GM21529 (cell line): ENCODE measurements around the gene BTBD6.
"Not testable (repeated sequence)": the region's sequence is repeated elsewhere in the genome, so short reads cannot be mapped to it uniquely, and the experiment has no call there.

ENCODE experiments used
- ATAC-seq: cut with Tn5 transposase; IDR thresholded peaks from one replicate; pipeline ENCODE4 v1.9.1; 2021; ENCODE audit not compliant: unreplicated experiment

The BTBD6 gene

DNA sequence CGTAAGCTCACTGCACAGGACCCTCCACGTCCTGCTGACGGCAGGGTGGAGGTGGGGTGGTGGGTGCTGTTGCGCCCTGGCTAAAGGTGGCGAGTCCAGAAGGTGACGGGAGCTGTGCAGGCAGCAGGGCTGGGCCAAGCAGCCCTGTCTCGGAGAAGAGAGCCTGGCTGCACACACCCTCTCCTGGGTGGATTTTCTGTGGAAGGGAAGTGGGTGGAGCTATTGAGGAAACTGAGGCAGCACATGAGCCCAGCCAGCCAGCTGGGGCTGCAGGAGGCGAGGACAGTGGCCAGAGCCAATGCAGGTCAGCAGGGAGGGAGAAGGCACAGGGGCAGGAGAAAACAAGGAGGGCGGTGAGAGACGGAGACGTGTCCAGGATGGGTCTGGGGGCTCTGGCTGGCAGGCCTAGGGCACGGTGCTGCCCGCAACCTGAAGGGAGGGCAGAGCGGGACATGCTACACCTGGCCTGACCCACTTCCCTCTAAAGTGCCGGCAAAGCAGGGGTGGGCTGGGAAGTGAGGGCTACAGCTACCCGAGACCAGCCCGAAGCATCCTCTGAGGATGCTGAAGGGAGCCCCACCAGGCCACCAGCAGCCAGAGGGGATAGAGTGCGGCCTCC is 20.5 kb downstream of the BTBD6 start:
- ATAC-seq: no peak

DNA sequence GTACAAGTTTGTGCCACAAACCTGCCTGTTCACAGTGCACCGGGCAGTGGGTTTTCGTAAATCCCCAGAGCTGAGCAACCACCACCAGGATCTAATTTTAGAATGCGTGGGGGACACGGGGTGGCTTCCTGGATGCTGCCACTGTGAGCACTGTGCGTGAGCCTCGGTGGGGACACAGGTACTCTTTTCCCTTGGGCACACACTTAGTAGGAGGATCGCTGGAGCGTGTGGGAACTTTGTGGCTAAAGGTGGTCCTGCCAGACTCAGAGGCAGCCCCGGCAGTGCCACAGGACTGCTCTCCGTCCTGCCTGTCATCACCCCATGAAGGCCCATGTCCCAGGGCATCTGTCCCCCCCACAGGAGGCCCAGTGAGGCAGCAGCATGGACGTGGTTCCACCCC is 21.1 kb downstream of the BTBD6 start:
- no peak for ATAC-seq

DNA sequence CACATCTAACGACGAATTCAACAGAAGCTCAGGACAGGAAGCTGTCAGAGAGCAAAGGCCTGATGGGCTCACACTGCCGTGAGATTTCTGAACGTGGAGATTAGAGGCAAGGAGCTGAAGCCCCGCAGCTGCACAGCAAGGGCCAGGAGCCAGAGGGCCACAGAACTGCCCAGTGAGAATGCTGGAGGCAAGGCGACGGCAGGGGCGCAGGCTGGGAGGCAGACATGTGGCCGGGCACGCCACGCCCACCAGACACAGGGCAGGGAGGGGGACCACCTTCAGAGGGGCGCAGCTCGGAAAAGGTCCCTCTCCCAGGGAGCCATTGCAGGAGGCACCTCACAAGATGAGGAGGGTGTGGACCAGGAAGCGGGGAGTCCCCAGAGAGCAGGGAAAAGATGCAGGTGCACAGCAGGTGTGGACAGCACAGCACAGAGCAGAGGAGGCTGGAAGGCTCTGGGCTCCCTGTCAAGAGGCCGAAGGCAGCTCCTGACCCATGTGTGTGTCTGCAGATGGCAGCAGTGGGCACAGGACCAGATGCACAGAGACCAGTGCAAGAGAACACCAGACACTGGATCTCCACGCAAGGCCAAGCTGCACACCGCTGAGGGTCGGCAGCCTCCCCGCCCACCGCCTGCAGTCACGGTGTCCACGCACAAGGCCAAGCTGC is 23.0 kb downstream of the BTBD6 start:
- ATAC-seq: no peak

DNA sequence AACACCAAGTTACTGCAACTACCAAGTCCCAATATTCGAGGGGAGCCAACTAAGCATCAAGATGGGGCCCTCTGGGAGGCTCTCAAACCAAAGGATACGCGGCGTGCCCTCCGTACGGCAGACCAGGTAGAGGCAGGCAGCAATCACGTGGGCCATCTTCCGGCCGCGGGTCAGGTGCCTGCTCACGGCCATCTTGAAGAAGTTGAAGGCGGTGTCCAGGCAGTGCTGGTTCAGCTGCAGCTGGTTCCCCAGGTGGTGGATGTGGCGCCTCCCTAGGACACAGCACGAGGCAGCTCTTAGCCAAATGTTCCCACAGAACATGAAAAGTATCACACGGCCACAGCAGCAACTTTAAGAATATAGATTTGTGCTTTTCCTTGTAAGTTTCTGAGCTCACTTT is 24.3 kb downstream of the BTBD6 start:
- ATAC-seq: no peak

DNA sequence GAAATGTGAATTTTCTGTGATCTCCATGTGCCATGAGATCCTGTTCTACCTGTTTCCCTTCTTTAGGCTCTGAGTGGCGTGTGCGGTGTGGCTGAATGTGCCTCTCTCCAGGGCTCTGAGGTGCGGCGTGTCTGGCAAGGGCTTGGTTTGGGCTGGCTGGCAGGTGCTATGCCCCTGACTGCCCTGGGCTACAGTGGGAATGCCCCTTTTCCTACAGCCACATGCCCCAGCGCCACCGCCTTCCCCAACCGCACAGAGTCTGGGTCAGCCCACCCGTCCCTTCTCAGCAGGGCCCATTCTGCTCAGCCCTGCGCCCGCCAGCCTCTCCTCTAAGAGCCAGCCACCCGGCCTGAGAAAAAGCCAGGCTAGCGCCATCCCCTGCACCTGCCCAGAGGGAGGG is 24.7 kb downstream of the BTBD6 start:
- no peak for ATAC-seq

DNA sequence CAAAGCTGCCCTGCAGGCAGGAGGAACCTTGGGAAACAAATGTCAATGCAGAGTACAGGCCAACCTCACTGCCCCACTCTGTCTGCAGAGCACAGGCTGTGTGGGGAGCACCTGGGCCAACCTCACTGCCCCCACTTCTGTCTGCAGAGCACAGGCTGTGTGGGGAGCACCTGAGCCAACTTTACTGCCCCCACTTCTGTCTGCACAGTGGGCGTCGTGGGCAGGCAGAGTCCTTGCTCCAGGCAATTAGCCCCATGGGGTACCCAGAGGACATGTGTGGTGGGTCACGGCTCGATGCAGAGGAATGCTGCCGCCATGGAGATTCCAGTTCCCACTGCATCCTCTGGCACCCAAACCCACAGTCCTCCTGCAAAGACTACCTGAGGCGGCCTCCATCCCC is 26.3 kb downstream of the BTBD6 start:
- ATAC-seq: no peak

DNA sequence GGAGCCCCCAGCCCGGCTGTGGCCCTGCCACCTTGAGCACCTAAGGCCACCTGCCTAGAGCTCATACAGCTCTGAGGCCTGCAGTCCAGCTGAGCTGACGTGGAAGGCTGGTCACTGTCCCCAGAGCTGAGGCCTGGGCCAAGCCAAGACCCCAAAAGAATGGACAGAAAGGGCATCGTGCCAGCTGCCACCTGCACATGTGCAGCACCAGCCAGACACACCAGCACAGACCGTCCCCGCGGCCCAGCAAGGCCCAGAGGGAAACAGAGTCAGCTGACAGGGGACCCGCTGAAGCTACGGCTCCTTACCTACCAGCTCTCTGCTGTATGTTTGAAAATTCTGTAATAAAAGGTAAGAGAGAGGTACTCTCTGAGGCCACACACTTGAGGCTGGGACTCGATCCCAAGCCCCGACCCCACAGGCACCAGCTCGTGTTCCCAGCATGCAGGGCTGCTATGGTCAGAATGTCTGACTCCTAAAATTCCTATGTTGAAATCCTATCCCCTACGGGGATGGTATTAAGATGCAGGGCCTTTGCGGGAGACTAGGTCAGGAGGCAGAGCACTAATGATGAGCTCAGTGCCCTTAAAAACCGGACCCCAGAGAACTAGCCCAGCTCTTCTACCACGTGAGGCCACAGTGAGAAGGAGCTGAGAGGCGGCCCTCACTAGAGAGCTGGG is 27.1 kb downstream of the BTBD6 start:
- no peak for ATAC-seq

DNA sequence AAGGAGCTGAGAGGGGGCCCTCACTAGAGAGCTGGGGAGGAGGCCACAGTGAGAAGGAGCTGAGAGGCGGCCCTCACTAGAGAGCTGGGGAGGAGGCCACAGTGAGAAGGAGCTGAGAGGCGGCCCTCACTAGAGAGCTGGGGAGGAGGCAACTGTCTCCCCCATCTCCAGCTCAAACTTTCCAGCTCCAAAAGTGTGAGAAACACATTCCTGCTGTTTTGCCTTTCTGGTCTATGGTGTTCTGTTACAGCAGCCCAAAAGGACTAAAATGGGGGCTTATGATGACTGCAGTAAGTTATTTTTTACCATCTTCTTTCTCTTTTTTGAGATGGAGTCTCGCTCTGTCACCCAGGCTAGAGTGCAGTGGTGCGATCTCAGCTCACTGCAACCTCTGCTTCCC is 29.1 kb downstream of the BTBD6 start:
- ATAC-seq: not testable (repeated sequence)

DNA sequence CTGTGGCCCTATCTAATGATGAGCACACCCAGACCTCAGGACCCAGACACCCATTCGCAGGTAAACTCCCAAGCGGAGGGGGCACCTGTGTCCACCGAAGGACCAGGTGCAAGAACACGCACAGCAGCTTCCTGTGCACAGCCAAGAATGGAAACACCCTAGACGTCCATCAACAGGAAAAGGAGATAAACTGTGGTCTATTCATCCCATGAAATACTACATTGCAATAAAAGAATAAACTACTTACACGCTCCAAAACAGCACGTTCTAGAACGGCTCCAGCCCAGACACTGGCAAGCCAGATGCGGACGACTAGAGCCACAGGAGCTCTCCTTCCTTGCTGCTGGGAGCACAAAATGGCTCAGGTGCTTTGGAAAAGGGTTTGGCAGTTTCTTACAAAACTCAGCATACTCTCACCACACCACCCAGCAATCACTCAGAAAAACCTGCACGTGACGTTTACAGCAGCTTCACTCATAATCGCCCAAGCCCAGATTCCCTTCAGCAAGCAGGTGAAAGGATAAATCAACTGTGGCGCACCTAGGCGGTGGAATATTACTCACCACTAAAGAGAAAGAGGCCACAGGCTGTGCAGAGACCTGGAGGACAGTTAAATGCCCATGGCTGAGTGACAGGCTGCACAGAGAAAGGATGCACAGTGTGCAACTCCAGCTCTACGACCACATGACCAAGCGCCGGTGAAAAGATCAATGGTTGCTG is 31.5 kb downstream of the BTBD6 start:
- no peak for ATAC-seq

DNA sequence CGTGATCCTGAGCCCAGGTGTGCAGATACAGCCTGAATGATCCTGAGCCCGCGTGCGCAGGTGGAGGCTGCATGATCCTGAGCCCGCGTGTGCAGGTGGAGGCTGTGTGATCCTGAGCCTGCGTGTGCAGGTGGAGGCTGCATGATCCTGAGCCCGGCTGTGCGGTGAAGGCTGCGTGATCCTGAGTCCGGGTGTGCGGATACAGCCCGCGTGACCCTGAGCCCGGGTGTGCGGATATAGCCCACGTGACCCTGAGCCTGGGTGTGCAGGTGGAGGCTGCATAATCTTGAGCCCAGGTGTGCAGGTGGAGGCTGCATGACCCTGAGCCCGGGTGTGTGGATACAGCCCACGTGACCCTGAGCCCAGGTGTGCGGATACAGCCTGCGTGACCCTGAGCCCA is 32.2 kb downstream of the BTBD6 start:
- ATAC-seq: no peak

DNA sequence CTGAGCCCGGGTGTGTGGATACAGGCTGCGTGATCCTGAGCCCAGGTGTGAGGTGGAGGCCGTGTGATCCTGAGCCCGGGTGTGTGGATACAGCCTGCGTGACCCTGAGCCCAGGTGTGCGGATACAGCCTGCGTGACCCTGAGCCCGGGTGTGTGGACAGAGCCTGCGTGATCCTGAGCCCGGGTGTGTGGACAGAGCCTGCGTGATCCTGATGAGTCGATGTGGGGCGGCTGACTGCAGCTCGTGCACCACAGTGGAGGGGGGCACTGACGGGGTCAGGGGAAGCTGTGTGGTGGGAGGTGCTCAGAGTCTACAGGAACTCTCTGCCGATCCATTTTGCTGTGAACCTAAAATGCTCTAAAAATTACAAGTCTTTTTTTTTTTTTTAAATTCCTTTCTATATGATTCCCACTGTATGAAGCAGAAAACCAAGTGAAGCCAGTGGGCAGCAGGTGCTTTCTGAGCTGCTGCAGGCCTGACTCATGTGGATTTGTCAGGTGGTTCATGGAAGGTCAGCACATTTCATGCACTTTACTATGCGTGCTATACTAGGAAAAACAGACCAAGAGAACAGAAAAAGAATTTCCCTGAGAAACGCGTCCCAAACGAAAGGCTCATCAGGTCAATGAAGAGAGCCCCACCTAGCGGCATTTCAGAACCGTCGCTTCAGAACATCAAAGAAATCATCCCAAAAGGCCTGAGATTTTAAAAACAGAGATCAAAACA is 33.2 kb downstream of the BTBD6 start:
- ATAC-seq: no peak

DNA sequence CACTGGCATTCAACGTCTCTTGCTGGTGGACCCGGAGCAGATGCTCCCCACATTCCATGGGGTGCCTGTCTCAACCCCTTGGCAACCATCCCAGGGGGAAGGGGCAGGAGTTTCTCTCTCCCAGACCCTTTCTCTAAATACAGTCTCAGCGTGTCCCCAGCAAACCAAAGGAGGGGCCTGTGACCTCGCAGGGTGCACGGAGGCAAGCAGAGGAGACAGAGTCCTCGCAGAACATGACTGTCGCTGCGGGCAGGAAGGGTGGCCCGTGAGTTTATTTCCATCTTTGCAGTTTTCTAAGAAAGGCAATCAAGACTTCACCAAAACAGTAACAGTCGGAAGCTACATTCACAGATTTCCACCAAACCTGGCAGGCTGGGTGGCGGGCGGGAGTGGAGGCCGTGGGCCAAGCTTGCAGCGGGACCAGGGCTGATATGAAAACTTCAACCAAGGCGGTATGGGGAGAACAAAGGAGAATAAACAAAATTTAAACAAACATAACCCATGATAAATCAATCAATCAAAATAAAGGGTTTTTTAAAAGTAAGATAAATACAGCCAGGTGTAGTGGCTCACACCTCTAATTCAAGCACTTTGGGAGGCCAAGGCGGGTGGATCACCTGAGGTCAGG is 33.9 kb downstream of the BTBD6 start:
- ATAC-seq: no peak

DNA sequence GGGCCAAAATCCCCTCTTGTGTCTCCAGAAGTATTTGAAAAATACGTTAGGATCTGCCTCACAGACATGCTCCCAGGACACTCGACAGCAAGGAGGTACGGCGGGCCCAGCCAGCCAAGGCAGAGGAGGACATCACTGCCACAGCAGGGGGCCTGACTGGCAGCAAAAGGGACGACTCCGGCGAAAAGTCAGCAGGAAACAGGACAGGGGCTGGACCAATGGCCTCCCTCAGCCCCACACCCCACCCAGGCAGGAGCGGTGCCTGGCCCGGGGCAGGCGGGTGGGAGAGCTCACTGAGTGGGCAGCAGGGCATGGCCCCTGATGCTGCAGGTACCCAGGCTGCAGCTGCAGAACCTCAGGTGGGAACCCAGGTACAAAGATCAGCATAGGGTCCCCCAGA is 34.7 kb downstream of the BTBD6 start:
- no peak for ATAC-seq

DNA sequence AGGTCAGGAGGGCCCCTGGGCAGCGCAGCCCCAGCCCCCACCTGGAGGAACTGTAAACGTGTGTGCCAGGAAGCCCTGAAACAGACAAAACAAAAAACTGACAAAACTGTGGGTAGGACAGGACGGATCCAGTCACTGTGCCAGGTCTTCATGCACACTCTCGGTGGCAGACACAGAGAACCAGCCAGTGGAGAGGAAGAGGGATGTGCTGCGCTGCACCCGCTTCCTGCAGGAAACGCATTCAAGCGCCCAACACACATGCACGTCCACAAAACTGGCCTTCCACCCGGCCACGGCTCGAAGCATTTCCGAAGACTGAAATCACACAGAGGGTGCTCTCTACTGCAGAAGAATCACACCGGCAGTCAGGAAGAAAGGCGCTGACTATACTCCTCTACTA is 35.6 kb downstream of the BTBD6 start:
- no peak for ATAC-seq

DNA sequence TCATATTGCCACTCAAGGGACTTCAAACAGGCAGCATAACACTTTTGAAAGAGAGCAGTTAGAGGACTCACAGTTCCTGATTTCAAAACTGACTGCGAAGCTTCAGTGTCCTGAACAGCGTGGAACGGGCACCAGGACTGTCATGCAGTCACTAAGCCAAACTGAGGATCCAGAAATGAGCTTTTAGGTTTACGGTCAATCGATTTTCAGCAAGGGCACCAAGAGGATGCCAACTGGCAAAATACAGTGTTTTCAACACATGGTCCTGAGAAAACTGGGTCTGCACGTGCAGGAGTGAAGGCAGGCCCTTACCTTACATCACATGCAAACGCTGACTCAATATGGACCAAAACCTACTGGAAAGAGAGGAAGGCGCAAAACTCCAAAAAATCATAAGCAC is 36.8 kb downstream of the BTBD6 start:
- ATAC-seq: no peak

DNA sequence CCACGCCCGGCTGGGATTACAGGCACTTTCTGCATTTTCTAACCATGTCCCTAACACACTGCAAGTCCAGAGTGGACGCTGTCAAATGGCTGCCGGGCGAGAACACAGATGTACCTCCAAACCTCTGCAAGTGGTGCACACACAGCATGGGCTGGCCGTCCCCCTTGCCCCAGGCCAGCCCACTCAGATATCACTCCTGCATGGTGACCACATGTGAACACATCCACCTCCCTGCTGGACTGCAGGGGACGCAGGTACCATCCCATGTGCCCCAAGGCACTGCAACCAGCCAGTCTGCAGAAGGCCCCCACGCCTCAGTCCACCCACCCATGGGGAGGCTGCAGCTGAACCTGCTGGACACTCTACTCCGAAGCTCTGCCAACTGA is 38.4 kb downstream of the BTBD6 start:
- ATAC-seq: no peak

DNA sequence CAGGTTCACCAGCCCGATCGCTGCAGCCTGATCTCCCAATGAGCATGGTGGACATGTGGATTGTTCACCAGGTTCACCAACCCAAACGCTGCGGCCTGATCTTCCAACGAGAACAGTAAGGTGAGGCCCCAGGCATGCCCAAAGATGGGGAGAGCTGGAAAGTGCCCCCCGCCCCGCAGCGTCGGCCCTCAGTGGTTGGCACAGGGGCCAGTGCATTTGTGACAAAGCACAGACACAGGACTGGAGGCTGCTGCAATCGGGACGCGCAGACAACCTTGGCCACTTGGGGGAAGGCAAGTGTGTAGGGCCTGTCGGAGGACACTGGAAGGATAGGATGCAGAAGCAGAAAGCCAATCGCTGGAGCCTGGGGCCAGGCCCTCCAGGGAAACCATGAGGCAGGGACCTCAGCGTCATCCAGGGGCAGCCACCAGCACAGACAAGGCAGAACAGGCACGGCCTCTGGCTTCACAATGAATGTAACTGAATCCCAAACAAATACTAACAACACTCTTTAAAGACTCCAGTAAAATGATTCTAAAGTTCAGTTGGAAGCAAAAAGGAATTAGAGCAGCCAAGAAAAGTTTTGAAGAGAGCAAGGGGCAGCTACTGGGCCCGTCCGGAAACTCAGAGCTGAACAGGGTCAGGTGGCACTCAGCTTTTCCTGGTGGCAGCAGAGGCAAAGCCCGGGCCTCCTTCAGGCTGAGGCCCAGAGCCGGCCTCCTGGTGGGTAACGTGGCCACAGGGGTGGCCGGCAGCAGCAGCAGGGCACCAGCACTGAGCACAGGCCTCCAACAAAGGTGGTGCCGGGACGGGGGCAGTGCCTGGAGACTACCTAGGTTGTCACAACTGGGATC is 39.1 kb downstream of the BTBD6 start:
- no peak for ATAC-seq

DNA sequence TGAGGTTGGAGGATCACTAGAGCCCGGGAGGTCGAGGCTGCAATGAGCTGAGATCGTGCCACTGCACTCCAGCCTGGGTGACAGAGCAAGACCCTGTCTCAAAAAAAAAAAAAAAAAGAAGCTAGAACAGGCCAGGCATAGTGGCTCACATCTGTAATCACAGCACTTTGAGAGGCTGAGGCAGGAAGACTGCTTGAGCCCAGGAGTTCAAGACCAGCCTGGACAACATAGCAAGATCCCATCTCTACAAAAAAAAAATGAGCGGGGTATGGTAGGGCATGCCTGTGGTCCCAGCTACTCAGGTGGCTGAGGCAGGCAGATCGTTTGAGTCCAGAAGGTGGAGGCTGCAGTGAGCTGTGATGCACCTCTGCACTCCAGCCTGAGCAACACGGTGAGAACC is 40.6 kb downstream of the BTBD6 start:
- ATAC-seq: not testable (repeated sequence)

DNA sequence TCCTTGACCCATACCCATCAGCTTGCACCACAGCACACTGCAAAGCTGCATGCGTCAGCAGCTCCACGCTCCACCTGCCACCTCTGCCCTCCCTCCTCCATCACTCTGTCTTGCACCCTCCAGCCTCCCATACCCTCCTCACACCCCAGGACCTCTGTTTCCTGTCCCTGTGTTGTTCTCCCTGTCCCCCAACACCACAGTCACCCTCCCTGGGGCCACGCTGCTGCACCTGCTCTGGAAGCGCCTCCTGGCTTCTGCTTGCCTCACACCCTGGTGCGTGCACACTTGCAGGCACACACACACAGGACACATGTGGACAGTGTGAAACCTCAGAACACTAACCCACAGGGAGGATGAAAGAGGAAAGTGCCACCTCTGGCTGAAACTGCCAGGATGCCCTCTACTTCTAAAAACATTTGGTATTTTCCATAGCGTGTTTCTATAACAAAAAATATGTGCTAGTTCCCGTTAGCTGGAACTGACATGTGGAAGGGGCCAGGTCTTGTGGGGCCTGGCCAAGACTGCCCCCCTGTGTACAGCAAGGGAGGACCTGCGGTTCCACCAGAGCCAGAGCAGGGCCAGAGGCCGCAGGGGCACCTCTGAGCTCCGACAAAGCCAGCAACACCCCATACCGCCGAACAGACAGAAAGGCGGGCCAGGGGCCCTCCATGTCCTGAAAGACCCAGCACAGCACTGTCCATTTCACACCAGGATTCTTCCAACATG is 42.5 kb downstream of the BTBD6 start:
- ATAC-seq: no peak
